ENCODE measurements around the gene COL5A1.

COL5A1 gene

DNA sequence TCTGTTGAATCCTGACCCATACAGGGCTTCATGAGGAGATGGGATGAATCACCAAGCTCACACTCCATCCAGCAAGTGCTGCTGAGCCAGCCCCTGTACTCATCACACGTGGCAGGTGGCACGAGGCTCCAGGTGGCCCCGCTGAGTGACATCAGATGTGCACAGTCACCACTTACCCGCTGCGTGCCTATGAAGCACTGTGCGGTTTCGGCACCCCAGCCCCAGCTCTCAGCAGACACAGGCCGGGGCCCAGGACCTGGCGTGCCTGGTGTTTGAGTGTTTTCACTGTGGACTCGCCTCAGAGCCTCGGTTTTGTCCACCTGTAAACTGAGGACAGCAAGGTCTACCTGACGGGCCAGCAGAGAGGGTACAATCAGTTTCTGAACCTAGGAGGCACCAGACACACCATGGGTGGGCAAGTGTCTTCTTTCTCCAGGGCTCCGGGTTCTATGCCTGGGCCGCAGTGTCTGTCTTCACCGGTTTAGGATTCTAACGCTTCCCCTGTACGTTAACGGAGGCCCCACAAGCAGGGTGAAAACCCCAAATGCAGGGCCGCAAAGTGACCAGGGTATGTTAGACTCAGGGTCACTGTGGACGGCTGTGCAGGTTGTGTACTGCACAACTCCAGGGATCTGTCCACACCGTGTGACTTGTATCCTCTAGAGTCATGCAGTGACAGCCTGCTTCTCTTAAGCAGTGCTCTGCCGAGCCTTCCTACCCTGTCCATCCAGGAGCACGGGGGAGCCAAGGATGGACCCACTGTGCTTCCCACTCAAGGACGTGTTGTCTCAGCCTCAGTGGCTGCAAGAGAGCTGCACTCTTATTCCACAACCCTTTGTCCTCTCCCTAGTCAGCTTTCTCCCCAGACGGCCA, 44.3 kb upstream of the COL5A1 start:
- Histone ChIP-seq H3K79me2 (ENCODE audit: insufficient read depth, low read length) (no peaks in the 10 kb centered on the region), H3K27me3 (ENCODE audit: insufficient read depth, low read length) (no peaks in the 10 kb centered on the region; the same call in 1 of the 2 replicates), H3K9me2 (ENCODE audit: low read depth, low read length) (no peaks in the 10 kb centered on the region), H3K9ac (ENCODE audit: low read length) (no peak overlapping the region), H3K9me3 (ENCODE audit: low read length) (0 out of 2 replicates have a peak, but pooled peaks cover 5% of the 10 kb centered on the region), H3K27ac (ENCODE audit: low read depth, low read length, poor library complexity, severe bottlenecking) (no peak overlapping the region), H3K4me1 (ENCODE audit: insufficient read depth, low read length, severe bottlenecking) (no peaks in the 10 kb centered on the region), H2AFZ (ENCODE audit: low read length) (no peak overlapping the region), H4K20me1 (ENCODE audit: insufficient read depth, low read length) (no peaks in the 10 kb centered on the region), H3K4me3 (ENCODE audit: low read depth, low read length, poor library complexity, severe bottlenecking) (no peak overlapping the region), H3K4me2 (ENCODE audit: low read length) (no peak overlapping the region), H3F3A (ENCODE audit: insufficient read depth, low read length) (no peaks in the 10 kb centered on the region), H3K36me3 (ENCODE audit: insufficient read depth, low read length) (no peaks in the 10 kb centered on the region)
- no peak for TF ChIP-seq EZH2 (IDR thresholded peaks at IDR 0.05; ENCODE audit: borderline replicate concordance, low read length)
- TF ChIP-seq, protein P1, sequence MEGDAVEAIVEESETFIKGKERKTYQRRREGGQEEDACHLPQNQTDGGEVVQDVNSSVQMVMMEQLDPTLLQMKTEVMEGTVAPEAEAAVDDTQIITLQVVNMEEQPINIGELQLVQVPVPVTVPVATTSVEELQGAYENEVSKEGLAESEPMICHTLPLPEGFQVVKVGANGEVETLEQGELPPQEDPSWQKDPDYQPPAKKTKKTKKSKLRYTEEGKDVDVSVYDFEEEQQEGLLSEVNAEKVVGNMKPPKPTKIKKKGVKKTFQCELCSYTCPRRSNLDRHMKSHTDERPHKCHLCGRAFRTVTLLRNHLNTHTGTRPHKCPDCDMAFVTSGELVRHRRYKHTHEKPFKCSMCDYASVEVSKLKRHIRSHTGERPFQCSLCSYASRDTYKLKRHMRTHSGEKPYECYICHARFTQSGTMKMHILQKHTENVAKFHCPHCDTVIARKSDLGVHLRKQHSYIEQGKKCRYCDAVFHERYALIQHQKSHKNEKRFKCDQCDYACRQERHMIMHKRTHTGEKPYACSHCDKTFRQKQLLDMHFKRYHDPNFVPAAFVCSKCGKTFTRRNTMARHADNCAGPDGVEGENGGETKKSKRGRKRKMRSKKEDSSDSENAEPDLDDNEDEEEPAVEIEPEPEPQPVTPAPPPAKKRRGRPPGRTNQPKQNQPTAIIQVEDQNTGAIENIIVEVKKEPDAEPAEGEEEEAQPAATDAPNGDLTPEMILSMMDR (IDR thresholded peaks at IDR 0.05; ENCODE audit: low read length), result no peak

DNA sequence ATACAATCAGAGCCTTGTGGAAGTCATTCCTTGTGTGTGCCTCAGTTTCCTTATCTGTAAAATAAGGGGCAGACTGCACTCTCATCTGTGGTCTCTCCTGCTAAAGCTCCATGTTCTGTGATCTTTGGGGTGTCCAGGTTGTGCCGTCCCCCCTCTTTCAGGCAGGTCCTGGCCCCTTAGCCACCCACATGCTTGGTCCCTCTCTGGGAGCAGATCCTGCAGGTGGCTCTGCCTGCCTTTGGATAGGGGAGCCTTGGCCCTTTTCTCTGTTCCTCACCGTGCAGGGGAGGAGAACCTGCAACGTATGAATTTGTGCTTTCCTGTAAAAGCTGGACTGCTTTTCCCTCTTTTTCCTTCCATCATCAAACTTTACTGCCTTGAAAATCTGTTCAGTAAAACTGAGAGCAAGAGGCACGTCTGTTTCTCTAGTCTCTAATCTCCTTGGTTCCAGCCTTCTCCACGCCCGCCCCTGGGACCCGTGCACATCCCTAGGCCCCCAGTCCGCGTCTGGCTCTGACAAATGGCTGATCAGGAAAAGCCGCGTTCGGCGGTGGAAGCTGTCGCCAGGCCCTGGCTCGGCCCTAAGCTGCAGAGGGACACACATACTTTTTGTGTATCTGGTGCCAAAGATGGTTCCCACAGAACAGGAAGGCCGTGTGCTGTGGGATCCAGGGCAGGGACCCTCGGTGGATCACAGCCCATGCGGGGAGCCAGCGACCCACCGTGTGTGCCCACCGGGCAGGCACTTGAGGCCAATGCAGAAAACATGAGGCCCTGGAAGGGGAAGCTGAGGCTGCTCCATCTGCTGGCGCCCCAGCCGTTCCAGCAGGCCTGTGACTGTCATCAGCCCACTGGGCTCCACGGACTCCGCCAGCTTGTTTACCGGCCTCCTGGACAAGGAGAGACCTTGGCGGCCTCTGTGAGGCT, 43.4 kb upstream of the COL5A1 start:
- H3K27me3 ChIP-seq (ENCODE audit: insufficient read depth, low read length), result no peaks in the 10 kb centered on the region; the same call in 1 of the 2 replicates
- H3K4me3 ChIP-seq (ENCODE audit: low read depth, low read length, poor library complexity, severe bottlenecking), result no peak overlapping the region
- no peaks in the 10 kb centered on the region for H3K9me2 ChIP-seq (ENCODE audit: low read depth, low read length)
- H2AFZ ChIP-seq (ENCODE audit: low read length), result no peak overlapping the region
- no peaks in the 10 kb centered on the region for H3K79me2 ChIP-seq (ENCODE audit: insufficient read depth, low read length)
- no peak for TF ChIP-seq EZH2 (IDR thresholded peaks at IDR 0.05; ENCODE audit: borderline replicate concordance, low read length)
- TF ChIP-seq, protein P1 (IDR thresholded peaks at IDR 0.05; ENCODE audit: low read length), result no peak
- H3K9ac ChIP-seq (ENCODE audit: low read length), result no peak overlapping the region
- no peaks in the 10 kb centered on the region for H3K4me1 ChIP-seq (ENCODE audit: insufficient read depth, low read length, severe bottlenecking)
- no peak overlapping the region for H3K4me2 ChIP-seq (ENCODE audit: low read length)
- H3F3A ChIP-seq (ENCODE audit: insufficient read depth, low read length), result no peaks in the 10 kb centered on the region
- H3K27ac ChIP-seq (ENCODE audit: low read depth, low read length, poor library complexity, severe bottlenecking), result no peak overlapping the region
- no peaks in the 10 kb centered on the region for H3K36me3 ChIP-seq (ENCODE audit: insufficient read depth, low read length)
- 0 out of 2 replicates have a peak, but pooled peaks cover 5% of the 10 kb centered on the region for H3K9me3 ChIP-seq (ENCODE audit: low read length)
- no peaks in the 10 kb centered on the region for H4K20me1 ChIP-seq (ENCODE audit: insufficient read depth, low read length)

DNA sequence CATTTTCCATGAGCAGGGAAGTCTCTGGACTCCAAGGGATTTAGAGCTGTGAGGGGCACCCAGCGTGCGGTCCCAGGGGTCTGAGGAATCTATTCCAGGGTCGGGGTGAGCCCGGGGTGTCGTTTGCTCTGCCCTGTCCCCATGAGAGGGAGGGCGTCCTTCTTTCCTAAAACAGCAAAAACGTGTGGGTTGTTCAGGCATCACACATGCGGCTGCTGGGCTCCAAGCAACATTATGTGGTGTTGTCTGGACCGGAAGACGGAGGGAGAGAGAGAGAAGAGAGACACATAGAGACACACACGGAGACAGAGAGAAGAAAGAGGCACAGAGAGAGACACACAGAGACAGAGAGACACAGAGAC, 42.7 kb upstream of the COL5A1 start:
- Histone ChIP-seq H3K36me3 (ENCODE audit: insufficient read depth, low read length) (no peaks in the 10 kb centered on the region), H3K9ac (ENCODE audit: low read length) (no peak overlapping the region), H3F3A (ENCODE audit: insufficient read depth, low read length) (no peaks in the 10 kb centered on the region), H4K20me1 (ENCODE audit: insufficient read depth, low read length) (no peaks in the 10 kb centered on the region), H3K4me2 (ENCODE audit: low read length) (no peak overlapping the region), H3K9me3 (ENCODE audit: low read length) (0 out of 2 replicates have a peak, but pooled peaks cover 5% of the 10 kb centered on the region), H3K9me2 (ENCODE audit: low read depth, low read length) (no peaks in the 10 kb centered on the region), H3K79me2 (ENCODE audit: insufficient read depth, low read length) (no peaks in the 10 kb centered on the region), H2AFZ (ENCODE audit: low read length) (no peak overlapping the region), H3K27ac (ENCODE audit: low read depth, low read length, poor library complexity, severe bottlenecking) (no peak overlapping the region), H3K4me1 (ENCODE audit: insufficient read depth, low read length, severe bottlenecking) (no peaks in the 10 kb centered on the region), H3K27me3 (ENCODE audit: insufficient read depth, low read length) (no peaks in the 10 kb centered on the region; the same call in 1 of the 2 replicates), H3K4me3 (ENCODE audit: low read depth, low read length, poor library complexity, severe bottlenecking) (no peak overlapping the region)
- TF ChIP-seq, protein P1 (IDR thresholded peaks at IDR 0.05; ENCODE audit: low read length), result no peak

All from OCI-LY1 (cell line).